Osteocyte (in vitro differentiated cells): Measurements from ENCODE around the gene GTPBP4. TPM values are rescaled to one million over a fixed set of nuclear protein-coding genes. Genes with fewer than 3 reads are reported as not detected.

Experiments
- DNase-seq: peaks from one replicate; pipeline ENCODE4 v3.0.0; 2021; ENCODE audit warnings: mixed read lengths; ENCODE audit not compliant: unreplicated experiment; ENCODE audit errors: extremely low spot score
- H3K27ac Mint-ChIP-seq: one replicate; pipeline ENCODE4 v1.8.0; 2021; ENCODE audit warnings: mild to moderate bottlenecking, mixed read lengths; ENCODE audit not compliant: unreplicated experiment
- H3K27me3 Mint-ChIP-seq: one replicate; pipeline ENCODE4 v1.8.0; 2021; ENCODE audit warnings: mixed read lengths; ENCODE audit not compliant: unreplicated experiment
- H3K36me3 Mint-ChIP-seq: one replicate; pipeline ENCODE4 v1.8.0; 2021; ENCODE audit warnings: mixed read lengths; ENCODE audit not compliant: unreplicated experiment
- H3K4me1 Mint-ChIP-seq: one replicate; pipeline ENCODE4 v1.8.0; 2021; ENCODE audit warnings: mixed read lengths; ENCODE audit not compliant: unreplicated experiment
- H3K4me3 Mint-ChIP-seq: one replicate; pipeline ENCODE4 v1.8.0; 2021; ENCODE audit warnings: mild to moderate bottlenecking, moderate library complexity, mixed read lengths; ENCODE audit not compliant: unreplicated experiment
- H3K9me3 Mint-ChIP-seq: one replicate; pipeline ENCODE4 v1.8.0; 2021; ENCODE audit warnings: mixed read lengths; ENCODE audit not compliant: unreplicated experiment
- total RNA-seq: library from RNA; stranded (reverse); gene quantifications from 2 replicates; pipeline ENCODE4 v1.2.1, GENCODE V29; 2021
- TF ChIP-seq, protein P1 (sequence below): fragments of 200-600 bp; sonication (generic); IDR thresholded peaks from 2 replicates; pipeline ENCODE4 v1.5.0; 2021; ENCODE audit warnings: antibody characterized with exemption, mild to moderate bottlenecking, moderate library complexity

Gene GTPBP4
- total RNA-seq, 1 donor from 2014 or later: 53.7 TPM

DNA sequence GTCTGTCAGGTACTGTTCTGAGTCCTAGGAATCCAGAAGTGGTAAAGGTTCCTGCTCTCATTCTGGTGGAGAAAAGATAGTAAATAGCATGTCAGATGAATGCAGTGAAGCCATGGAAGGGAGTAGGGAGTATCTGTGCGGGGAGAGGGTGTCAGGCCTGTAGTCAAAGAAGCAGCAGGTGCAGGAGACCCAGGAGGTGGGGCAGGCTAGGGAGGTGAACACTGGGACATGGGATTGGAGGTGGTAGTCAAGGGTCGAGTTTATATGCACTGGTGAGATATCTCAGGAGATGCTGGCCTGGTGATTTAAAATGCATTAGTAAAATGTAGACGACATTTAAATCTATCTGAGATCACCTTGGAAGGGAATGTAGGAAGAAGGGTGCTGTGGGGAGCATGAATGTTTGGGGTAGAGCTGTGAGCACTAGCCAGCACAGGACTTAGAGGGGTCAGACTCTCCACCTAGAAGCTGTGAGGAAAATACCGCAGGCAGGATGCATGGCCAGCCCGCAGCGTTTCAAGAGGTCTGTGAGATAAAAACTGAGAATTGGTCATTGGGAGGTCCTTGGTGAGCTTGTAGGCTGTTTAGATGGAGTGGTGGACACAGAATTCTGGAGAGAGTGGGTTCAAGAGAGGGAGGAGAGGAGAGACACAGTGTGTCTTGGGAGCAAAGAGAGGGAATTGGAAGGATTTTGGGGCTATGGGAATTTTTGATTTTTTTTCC is 6.8 kb downstream of the GTPBP4 start:
- Mint-ChIP-seq H3K4me1 (peaks cover 8% of the 10 kb centered on the region), H3K4me3 (no peak overlapping the region), H3K9me3 (no peaks in the 10 kb centered on the region), H3K27me3 (no peaks in the 10 kb centered on the region), H3K27ac (no peak overlapping the region), H3K36me3 (peaks cover 58% of the 10 kb centered on the region)
- DNase-seq: no peak
- TF ChIP-seq, protein P1, sequence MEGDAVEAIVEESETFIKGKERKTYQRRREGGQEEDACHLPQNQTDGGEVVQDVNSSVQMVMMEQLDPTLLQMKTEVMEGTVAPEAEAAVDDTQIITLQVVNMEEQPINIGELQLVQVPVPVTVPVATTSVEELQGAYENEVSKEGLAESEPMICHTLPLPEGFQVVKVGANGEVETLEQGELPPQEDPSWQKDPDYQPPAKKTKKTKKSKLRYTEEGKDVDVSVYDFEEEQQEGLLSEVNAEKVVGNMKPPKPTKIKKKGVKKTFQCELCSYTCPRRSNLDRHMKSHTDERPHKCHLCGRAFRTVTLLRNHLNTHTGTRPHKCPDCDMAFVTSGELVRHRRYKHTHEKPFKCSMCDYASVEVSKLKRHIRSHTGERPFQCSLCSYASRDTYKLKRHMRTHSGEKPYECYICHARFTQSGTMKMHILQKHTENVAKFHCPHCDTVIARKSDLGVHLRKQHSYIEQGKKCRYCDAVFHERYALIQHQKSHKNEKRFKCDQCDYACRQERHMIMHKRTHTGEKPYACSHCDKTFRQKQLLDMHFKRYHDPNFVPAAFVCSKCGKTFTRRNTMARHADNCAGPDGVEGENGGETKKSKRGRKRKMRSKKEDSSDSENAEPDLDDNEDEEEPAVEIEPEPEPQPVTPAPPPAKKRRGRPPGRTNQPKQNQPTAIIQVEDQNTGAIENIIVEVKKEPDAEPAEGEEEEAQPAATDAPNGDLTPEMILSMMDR: no peak

DNA sequence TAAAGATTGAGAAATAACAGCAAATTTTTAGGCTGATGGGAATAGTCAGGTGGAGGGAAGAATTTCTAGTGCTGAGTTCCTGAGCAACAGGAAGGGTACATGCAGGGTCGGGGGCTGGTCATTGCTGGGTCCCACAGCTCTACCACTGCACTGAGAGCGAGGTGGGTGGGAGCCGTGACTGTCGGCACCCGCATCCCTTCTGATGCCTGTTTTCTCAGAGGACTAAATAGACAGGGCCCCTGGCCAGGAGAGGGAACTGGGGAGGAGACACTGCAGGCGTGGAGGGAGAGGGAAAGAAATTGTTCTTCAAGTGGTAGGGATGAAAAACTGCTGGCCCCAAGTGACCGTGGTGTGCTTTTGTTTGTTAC is 7.3 kb downstream of the GTPBP4 start:
- H3K4me3 Mint-ChIP-seq: no peak overlapping the region
- TF ChIP-seq, protein P1: no peak
- DNase-seq: no peak
- peaks cover 60% of the 10 kb centered on the region for H3K36me3 Mint-ChIP-seq
- no peak overlapping the region for H3K27ac Mint-ChIP-seq
- H3K4me1 Mint-ChIP-seq: peaks cover 3% of the 10 kb centered on the region
- no peaks in the 10 kb centered on the region for H3K27me3 Mint-ChIP-seq
- H3K9me3 Mint-ChIP-seq: no peaks in the 10 kb centered on the region

GRCh38 chr10:996031-996430 is 7.8 kb downstream of the GTPBP4 start:
- Mint-ChIP-seq H3K4me1 (no peaks in the 10 kb centered on the region), H3K36me3 (peaks cover 65% of the 10 kb centered on the region), H3K4me3 (no peak overlapping the region), H3K27me3 (no peaks in the 10 kb centered on the region), H3K9me3 (peaks cover 2% of the 10 kb centered on the region), H3K27ac (no peak overlapping the region)
- TF ChIP-seq, protein P1: no peak
- no peak for DNase-seq

GRCh38 chr10:997266-998022 is 9.2 kb downstream of the GTPBP4 start:
- Mint-ChIP-seq H3K36me3 (peaks cover 79% of the 10 kb centered on the region), H3K27me3 (no peaks in the 10 kb centered on the region), H3K4me3 (no peak overlapping the region), H3K27ac (no peak overlapping the region), H3K4me1 (no peaks in the 10 kb centered on the region), H3K9me3 (peaks cover 13% of the 10 kb centered on the region)
- DNase-seq: no peak
- TF ChIP-seq, protein P1: no peak

- no peaks in the 10 kb centered on the region for H3K27me3 Mint-ChIP-seq
- no peak overlapping the region for H3K4me3 Mint-ChIP-seq
Measured at GRCh38 chr10:1002425-1003006, 14.3 kb downstream of the GTPBP4 start.

More at GRCh38 chr10:1002425-1003006, 14.3 kb downstream of the GTPBP4 start:
- H3K9me3 Mint-ChIP-seq: peaks cover 22% of the 10 kb centered on the region
- no peak for DNase-seq
- no peaks in the 10 kb centered on the region for H3K4me1 Mint-ChIP-seq
- H3K36me3 Mint-ChIP-seq: peaks cover 75% of the 10 kb centered on the region
- TF ChIP-seq, protein P1: no peak
- H3K27ac Mint-ChIP-seq: no peak overlapping the region
